MM.1S (cell line): ENCODE data around the gene BEND7.
"Not testable (repeated sequence)": the region's sequence is repeated elsewhere in the genome, so short reads cannot be mapped to it uniquely, and the experiment has no call there.

Source experiments
- DNase-seq: peaks from one replicate; pipeline ENCODE4 v3.0.0-alpha.2; 2015
- H2AFZ ChIP-seq: fragments of 300-600 bp; sonication (generic); 2 replicates; pipeline ENCODE4 v1.6.0; 2016; ENCODE audit warnings: antibody characterized with exemption, low read length
- H3F3A ChIP-seq: fragments of 300-600 bp; sonication (generic); 2 replicates; pipeline ENCODE4 v1.6.1; 2016; ENCODE audit warnings: mild to moderate bottlenecking, antibody characterized with exemption, low read length, moderate library complexity, mixed read lengths; ENCODE audit not compliant: insufficient read depth
- H3K27ac ChIP-seq: fragments of 300-600 bp; sonication (generic); 2 replicates; pipeline ENCODE4 v1.5.1; 2016; ENCODE audit warnings: mild to moderate bottlenecking, low read length
- H3K27me3 ChIP-seq: fragments of 300-600 bp; sonication (generic); replicated peaks from 2 replicates; pipeline ENCODE4 v1.6.0; 2016; ENCODE audit warnings: low read length; ENCODE audit not compliant: insufficient read depth
- H3K36me3 ChIP-seq: fragments of 300-600 bp; sonication (generic); replicated peaks from 2 replicates; pipeline ENCODE4 v1.6.1; 2016; ENCODE audit warnings: mild to moderate bottlenecking, low read length, mixed read lengths; ENCODE audit not compliant: insufficient read depth
- H3K4me1 ChIP-seq: fragments of 300-600 bp; sonication (generic); 2 replicates; pipeline ENCODE4 v1.6.1; 2016; ENCODE audit warnings: low read length, mixed read lengths
- H3K4me2 ChIP-seq: fragments of 300-600 bp; sonication (generic); 2 replicates; pipeline ENCODE4 v1.6.0; 2016; ENCODE audit warnings: low read depth, low read length
- H3K4me3 ChIP-seq: fragments of 300-600 bp; sonication (generic); 2 replicates; pipeline ENCODE4 v1.5.1; 2016; ENCODE audit warnings: low read length, mixed read lengths
- H3K79me2 ChIP-seq: fragments of 300-600 bp; sonication (generic); 2 replicates; pipeline ENCODE4 v1.6.1; 2016; ENCODE audit warnings: mixed run types, low read length, mixed read lengths
- H3K9ac ChIP-seq: fragments of 300-600 bp; sonication (generic); 2 replicates; pipeline ENCODE4 v1.6.1; 2016; ENCODE audit warnings: low read length, mixed read lengths
- H3K9me2 ChIP-seq: fragments of 300-600 bp; sonication (generic); replicated peaks from 2 replicates; pipeline ENCODE4 v1.6.1; 2016; ENCODE audit warnings: mild to moderate bottlenecking, low read length, mixed read lengths; ENCODE audit not compliant: insufficient read depth
- H3K9me3 ChIP-seq: fragments of 300-600 bp; sonication (generic); replicated peaks from 2 replicates; pipeline ENCODE4 v1.6.1; 2016; ENCODE audit warnings: mild to moderate bottlenecking, low read length, mixed read lengths; ENCODE audit not compliant: insufficient read depth
- H4K20me1 ChIP-seq: fragments of 300-600 bp; sonication (generic); 2 replicates; pipeline ENCODE4 v1.6.1; 2016; ENCODE audit warnings: mild to moderate bottlenecking, low read length, moderate library complexity, mixed read lengths; ENCODE audit not compliant: insufficient read depth
- EZH2 ChIP-seq: fragments of 300-600 bp; sonication (generic); optimal IDR thresholded peaks from 2 replicates; pipeline ENCODE3; 2017; ENCODE audit warnings: low read depth, mild to moderate bottlenecking, antibody characterized with exemption, low read length, mixed read lengths
- EZH2phosphoT487 ChIP-seq: fragments of 300-600 bp; sonication (generic); IDR thresholded peaks from 2 replicates; pipeline ENCODE4 v1.6.1; 2018; ENCODE audit warnings: antibody characterized with exemption, low read length
- TF ChIP-seq, protein P1 (sequence below): fragments of 300-600 bp; sonication (generic); IDR thresholded peaks from 2 replicates; pipeline ENCODE4 v1.5.1; 2016; ENCODE audit warnings: antibody characterized with exemption, low read length, mixed read lengths

The BEND7 gene

DNA sequence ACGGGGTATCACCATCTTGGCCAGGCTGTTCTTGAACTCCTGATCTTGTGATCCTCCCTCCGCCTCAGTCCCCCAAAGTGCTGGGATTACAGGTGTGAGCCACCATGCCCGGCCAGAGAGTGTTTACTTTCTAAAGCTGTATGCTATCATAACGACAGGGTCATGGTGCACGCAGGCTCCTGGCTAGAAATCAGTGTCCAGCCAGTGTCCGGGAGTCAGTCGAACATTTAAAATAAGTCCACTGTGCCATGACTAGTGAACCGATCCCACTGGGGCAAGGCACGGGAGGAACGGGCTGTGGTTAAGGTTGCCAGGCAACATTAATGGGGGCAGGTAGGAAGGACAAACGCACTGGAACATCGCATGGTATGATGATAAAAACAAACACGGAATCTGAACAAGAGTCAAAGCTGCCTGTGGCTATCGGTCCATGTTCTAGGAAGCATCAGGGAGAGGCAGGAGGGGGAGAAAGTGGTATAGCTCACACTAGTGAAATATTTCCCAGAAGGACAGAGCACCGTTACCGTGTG is 91.7 kb downstream of the BEND7 start:
- TF ChIP-seq, protein P1, sequence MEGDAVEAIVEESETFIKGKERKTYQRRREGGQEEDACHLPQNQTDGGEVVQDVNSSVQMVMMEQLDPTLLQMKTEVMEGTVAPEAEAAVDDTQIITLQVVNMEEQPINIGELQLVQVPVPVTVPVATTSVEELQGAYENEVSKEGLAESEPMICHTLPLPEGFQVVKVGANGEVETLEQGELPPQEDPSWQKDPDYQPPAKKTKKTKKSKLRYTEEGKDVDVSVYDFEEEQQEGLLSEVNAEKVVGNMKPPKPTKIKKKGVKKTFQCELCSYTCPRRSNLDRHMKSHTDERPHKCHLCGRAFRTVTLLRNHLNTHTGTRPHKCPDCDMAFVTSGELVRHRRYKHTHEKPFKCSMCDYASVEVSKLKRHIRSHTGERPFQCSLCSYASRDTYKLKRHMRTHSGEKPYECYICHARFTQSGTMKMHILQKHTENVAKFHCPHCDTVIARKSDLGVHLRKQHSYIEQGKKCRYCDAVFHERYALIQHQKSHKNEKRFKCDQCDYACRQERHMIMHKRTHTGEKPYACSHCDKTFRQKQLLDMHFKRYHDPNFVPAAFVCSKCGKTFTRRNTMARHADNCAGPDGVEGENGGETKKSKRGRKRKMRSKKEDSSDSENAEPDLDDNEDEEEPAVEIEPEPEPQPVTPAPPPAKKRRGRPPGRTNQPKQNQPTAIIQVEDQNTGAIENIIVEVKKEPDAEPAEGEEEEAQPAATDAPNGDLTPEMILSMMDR, result no peak
- TF ChIP-seq EZH2, result no peak
- no peak for TF ChIP-seq EZH2phosphoT487

DNA sequence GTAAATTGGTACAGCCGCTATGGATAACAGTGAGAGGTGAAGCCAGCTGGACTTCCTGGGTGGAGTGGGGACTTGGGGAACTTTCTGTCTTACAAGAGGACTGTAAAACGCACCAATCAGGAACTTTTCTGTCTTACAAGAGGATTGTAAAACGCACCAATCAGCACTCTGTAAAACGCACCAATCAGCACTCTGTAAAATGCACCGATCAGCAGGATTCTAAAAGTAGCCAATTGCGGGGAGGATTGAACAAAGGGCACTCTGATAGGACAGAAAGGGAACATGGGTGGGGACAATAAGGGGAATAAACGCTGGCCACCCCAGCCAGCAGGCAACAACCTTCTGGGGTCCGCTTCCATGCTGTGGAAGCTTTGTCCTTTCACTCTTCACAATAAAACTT is 100.9 kb downstream of the BEND7 start:
- DNase-seq, result not testable (repeated sequence)

More for the DNA sequence above, 91.7 kb downstream of the BEND7 start:
- Histone ChIP-seq H3K9me3 (no peaks in the 10 kb centered on the region), H3K4me1 (no peaks in the 10 kb centered on the region), H3K27me3 (no peaks in the 10 kb centered on the region), H3K36me3 (no peaks in the 10 kb centered on the region), H4K20me1 (no peaks in the 10 kb centered on the region), H3K27ac (no peak overlapping the region), H3K79me2 (no peaks in the 10 kb centered on the region), H3K4me3 (no peak overlapping the region), H3F3A (no peaks in the 10 kb centered on the region), H2AFZ (no peak overlapping the region), H3K4me2 (no peak overlapping the region), H3K9ac (no peak overlapping the region), H3K9me2 (no peaks in the 10 kb centered on the region)
- DNase-seq, result no peak

DNA sequence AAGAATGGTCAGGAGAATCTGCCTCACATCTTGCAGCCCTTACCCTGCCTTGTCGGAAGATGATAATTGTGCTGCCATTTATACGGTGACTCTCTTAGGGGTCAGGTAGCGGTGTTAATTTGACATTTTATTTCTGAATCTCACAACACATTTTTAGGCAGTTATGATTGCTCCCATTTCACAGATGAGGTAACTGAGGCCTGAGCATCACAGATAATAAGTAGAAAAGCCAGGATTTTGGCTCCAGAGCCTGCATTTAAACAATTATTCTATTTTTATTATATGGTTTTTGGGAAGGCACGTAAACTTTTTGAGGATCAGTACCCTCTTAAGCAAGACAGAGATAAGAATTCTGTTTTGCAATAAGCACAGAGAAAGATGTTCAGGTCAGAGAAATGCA is 103.4 kb downstream of the BEND7 start:
- Histone ChIP-seq H4K20me1 (no peaks in the 10 kb centered on the region), H3K4me3 (no peak overlapping the region), H3K9me2 (no peaks in the 10 kb centered on the region), H3K9me3 (no peaks in the 10 kb centered on the region), H3K4me1 (no peaks in the 10 kb centered on the region), H3K27me3 (no peaks in the 10 kb centered on the region), H3K27ac (no peak overlapping the region), H2AFZ (no peak overlapping the region), H3K36me3 (no peaks in the 10 kb centered on the region), H3K4me2 (no peak overlapping the region), H3K79me2 (no peaks in the 10 kb centered on the region), H3K9ac (no peak overlapping the region), H3F3A (no peaks in the 10 kb centered on the region)
- DNase-seq, result no peak
- TF ChIP-seq EZH2phosphoT487, result no peak
- TF ChIP-seq EZH2, result no peak
- TF ChIP-seq, protein P1, result no peak

More for the DNA sequence above, 100.9 kb downstream of the BEND7 start:
- not testable (repeated sequence) for H3K9me2 ChIP-seq, H3K27ac ChIP-seq, H3K4me3 ChIP-seq, H3K36me3 ChIP-seq, H3K9me3 ChIP-seq, H2AFZ ChIP-seq, H3K4me1 ChIP-seq, H3K79me2 ChIP-seq, H3K27me3 ChIP-seq, H3F3A ChIP-seq, H4K20me1 ChIP-seq, H3K9ac ChIP-seq, H3K4me2 ChIP-seq

DNA sequence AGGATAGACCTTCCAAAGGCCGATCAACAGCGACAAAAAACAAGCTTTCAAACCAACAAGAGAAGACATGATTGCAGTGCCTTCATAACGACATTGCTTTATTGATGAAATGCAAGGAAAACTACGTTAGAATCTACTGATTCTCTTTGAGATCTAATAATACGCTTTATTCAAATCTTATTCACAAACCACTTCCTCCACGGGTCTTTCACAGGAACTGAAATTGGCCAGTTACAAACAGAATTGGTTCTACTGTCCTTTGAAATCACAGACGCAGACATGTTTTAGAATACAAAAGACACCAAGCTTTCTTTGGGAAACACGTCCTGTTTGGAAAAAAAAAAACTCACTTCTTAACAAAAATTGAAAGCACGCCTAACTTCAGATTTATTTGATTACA is 106.0 kb downstream of the BEND7 start:
- DNase-seq, result no peak
- H3K4me1 ChIP-seq, result no peaks in the 10 kb centered on the region
- no peaks in the 10 kb centered on the region for H3K79me2 ChIP-seq
- no peaks in the 10 kb centered on the region for H3K27me3 ChIP-seq
- H2AFZ ChIP-seq, result no peak overlapping the region
- H3F3A ChIP-seq, result no peaks in the 10 kb centered on the region
- no peak overlapping the region for H3K4me3 ChIP-seq
- no peaks in the 10 kb centered on the region for H4K20me1 ChIP-seq
- H3K9me2 ChIP-seq, result no peaks in the 10 kb centered on the region
- no peak overlapping the region for H3K27ac ChIP-seq
- no peak overlapping the region for H3K4me2 ChIP-seq
- H3K9ac ChIP-seq, result no peak overlapping the region
- TF ChIP-seq EZH2phosphoT487, result no peak
- TF ChIP-seq, protein P1, result no peak
- no peak for TF ChIP-seq EZH2
- no peaks in the 10 kb centered on the region for H3K36me3 ChIP-seq
- no peaks in the 10 kb centered on the region for H3K9me3 ChIP-seq
